NCI-H1417 treated with DMSO at 0.1 percent for 48 hours (cell line): ENCODE results near the gene EPG5.
"Not testable (repeated sequence)": the region's sequence is repeated elsewhere in the genome, so short reads cannot be mapped to it uniquely, and the experiment has no call there.

Experiments
- DNase-seq: peaks from one replicate; lab custom pipeline; 2025; lab: John Stamatoyannopoulos, UW

The EPG5 gene

GRCh38 chr18:45967007-45967706 is at the start of gene EPG5:
Gene EPG5 (minus strand): TSS chr18:45967329. CDS start chr18:45967239, 90 bp downstream.
- peak; percentile 91 for DNase-seq

- no peak for DNase-seq
Measured at GRCh38 chr18:46013484-46014189, 46.5 kb upstream of the EPG5 start.

GRCh38 chr18:46010676-46011075 is 43.5 kb upstream of the EPG5 start:
- DNase-seq, result no peak

- DNase-seq, result no peak
Measured at GRCh38 chr18:46010050-46010449, 42.9 kb upstream of the EPG5 start.

- DNase-seq, result no peak
Measured at GRCh38 chr18:46009125-46009840, 42.2 kb upstream of the EPG5 start.

GRCh38 chr18:46008531-46008930 is 41.4 kb upstream of the EPG5 start:
- no peak for DNase-seq

- DNase-seq, result no peak
Measured at GRCh38 chr18:46007165-46007564, 40.0 kb upstream of the EPG5 start.

GRCh38 chr18:46002934-46003333 is 35.8 kb upstream of the EPG5 start:
- DNase-seq, result no peak

- no peak for DNase-seq
Measured at GRCh38 chr18:46001892-46002291, 34.8 kb upstream of the EPG5 start.

GRCh38 chr18:46001074-46001473 is 33.9 kb upstream of the EPG5 start:
- DNase-seq, result no peak

GRCh38 chr18:45999536-45999935 is 32.4 kb upstream of the EPG5 start:
- DNase-seq, result no peak

GRCh38 chr18:45998244-45998643 is 31.1 kb upstream of the EPG5 start:
- DNase-seq, result no peak

- no peak for DNase-seq
Measured at GRCh38 chr18:45997700-45998151, 30.6 kb upstream of the EPG5 start.

- no peak for DNase-seq
Measured at GRCh38 chr18:45995461-45995860, 28.3 kb upstream of the EPG5 start.

GRCh38 chr18:45993438-45993837 is 26.3 kb upstream of the EPG5 start:
- no peak for DNase-seq

GRCh38 chr18:45992527-45992926 is 25.4 kb upstream of the EPG5 start:
- not testable (repeated sequence) for DNase-seq

- no peak for DNase-seq
Measured at GRCh38 chr18:45991788-45992187, 24.7 kb upstream of the EPG5 start.

GRCh38 chr18:45984546-45985235 is 17.6 kb upstream of the EPG5 start:
- no peak for DNase-seq

GRCh38 chr18:45981821-45982220 is 14.7 kb upstream of the EPG5 start:
- no peak for DNase-seq

GRCh38 chr18:45980229-45980628 is 13.1 kb upstream of the EPG5 start:
- DNase-seq, result no peak

GRCh38 chr18:45978084-45978483 is 11.0 kb upstream of the EPG5 start:
- no peak for DNase-seq

GRCh38 chr18:45976974-45977373 is 9.8 kb upstream of the EPG5 start:
- no peak for DNase-seq
